Measurements from ENCODE around the gene CAPN5. TPM values are rescaled to one million over a fixed set of nuclear protein-coding genes. Genes with fewer than 3 reads are reported as not detected.

CAPN5 gene
- total RNA-seq, 2 experiments from 2014 or later, result 0.62 to 0.76 TPM

- ChIA-PET CTCF (interaction anchor here (0.8 to 4.0 kb wide), 2 partner anchors 48 to 147 kb away, joined by 3 to 16 read pairs; partner anchors contain the start of gene MYO7A), POLR2A (no interaction called here)
- no peaks in the 10 kb centered on the region for H3K4me1 Mint-ChIP-seq
- H3K36me3 Mint-ChIP-seq (ENCODE audit: low read depth), result no peaks in the 10 kb centered on the region
- no peaks in the 10 kb centered on the region for H3K27me3 Mint-ChIP-seq
- H3K27ac Mint-ChIP-seq, result no peak overlapping the region
- intact Hi-C loops (cut with DNase I, micrococcal nuclease), result no loop called here
- no peak overlapping the region for H3K4me3 Mint-ChIP-seq
- ATAC-seq (no peak), DNase-seq (no peak)
- peaks cover 2% of the 10 kb centered on the region for H3K9me3 Mint-ChIP-seq (ENCODE audit: low read depth)
Observed at GRCh38 chr11:77175021-77175842, 108.5 kb downstream of the CAPN5 start.

Other genes starting within 250 kb of the CAPN5 start
- 10 to 100 TPM in 1 of 2 experiments, 1 to 10 TPM in 1; 8.9 to 10.3 TPM for gene ACER3, start 206.1 kb upstream of the CAPN5 start, total RNA-seq
- gene B3GNT6, start 32.6 kb upstream of the CAPN5 start, total RNA-seq, result not detected
- gene OMP, start 35.9 kb downstream of the CAPN5 start, total RNA-seq, result not detected
- under 1 TPM; 0.23 to 0.48 TPM for gene MYO7A, start 61.3 kb downstream of the CAPN5 start, total RNA-seq
- gene GDPD4, start 234.7 kb downstream of the CAPN5 start, total RNA-seq, result not detected

Measured in activated CD4-positive, alpha-beta T cell treated with anti-CD3 and anti-CD28 coated beads for 36 hours (primary cell).